Measurements from ENCODE around the gene MTA3.
"Not testable (repeated sequence)": the region's sequence is repeated elsewhere in the genome, so short reads cannot be mapped to it uniquely, and the experiment has no call there.

MTA3 gene

DNA sequence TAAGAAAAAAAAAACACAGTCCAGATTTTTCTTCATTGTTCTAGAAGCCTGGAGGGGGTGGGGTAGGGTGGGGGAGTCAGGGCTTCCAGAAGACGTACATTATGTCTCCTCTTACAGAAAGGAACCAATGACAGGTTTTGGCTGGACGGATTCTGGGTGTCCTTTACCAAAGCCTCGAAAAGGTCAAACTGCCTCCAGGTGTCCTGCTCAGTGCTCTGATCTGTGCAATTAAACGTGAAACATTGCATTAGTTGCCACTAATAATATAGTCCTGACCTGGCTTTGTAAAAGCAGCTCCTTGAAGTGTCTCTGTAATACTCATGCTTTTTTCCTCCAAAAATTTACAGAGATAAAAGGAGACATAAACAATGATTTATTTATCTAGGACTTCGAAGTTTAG, 11.1 kb upstream of the MTA3 start:
- Histone ChIP-seq H3K4me1 (ENCODE audit: insufficient read depth, low read length) (peaks cover 8% of the 10 kb centered on the region), H3K9ac (ENCODE audit: low read depth, low read length) (no peak overlapping the region), H3K36me3 (ENCODE audit: insufficient read depth, low read length) (no peaks in the 10 kb centered on the region), H3K9me3 (ENCODE audit: control insufficient read depth, insufficient read depth, low read length) (no peaks in the 10 kb centered on the region)

DNA sequence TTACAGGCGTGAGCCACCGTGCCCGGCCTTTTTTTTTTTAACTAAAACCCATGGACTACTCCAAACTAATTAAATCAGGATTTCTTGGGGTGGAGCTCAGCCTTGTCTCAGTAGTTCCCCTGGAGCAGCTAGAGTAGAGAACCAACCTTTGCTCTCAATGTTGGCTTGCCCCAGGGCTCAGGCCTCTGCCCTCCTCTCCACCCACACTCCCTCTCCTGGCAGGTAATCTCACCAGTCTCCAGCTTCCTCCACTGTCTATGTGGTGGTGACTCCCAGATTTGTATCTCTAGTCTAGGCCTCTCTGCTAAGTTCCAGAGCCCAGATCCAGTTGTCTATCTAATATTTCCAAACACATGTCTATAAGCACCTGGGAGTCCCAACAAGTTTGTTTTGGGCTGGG, 9.6 kb upstream of the MTA3 start:
- Histone ChIP-seq H3K9me3 (ENCODE audit: control insufficient read depth, insufficient read depth, low read length) (no peaks in the 10 kb centered on the region), H3K4me1 (ENCODE audit: insufficient read depth, low read length) (peaks cover 8% of the 10 kb centered on the region), H3K36me3 (ENCODE audit: insufficient read depth, low read length) (no peaks in the 10 kb centered on the region), H3K9ac (ENCODE audit: low read depth, low read length) (no peak overlapping the region)

DNA sequence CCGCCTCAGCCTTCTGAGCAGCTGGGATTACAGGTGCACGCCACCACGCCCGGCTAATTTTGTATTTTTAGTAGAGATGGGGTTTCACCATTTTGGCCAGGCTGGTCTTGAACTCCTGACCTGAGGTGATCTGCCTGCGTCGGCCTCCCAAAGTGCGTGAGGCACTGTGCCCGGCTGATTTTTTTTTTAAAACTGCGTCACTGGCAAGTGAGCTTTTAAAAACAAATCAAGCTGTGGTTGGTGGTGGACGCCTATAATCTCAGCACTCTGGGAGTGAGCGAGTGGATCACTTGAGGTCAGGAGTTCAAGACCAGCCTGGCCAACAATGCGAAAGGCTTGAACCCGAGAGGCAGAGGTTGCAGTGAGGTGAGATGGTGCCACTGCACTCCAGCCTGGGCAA, 8.3 kb upstream of the MTA3 start:
- not testable (repeated sequence) for H3K9ac ChIP-seq (ENCODE audit: low read depth, low read length); H3K36me3 ChIP-seq (ENCODE audit: insufficient read depth, low read length); H3K9me3 ChIP-seq (ENCODE audit: control insufficient read depth, insufficient read depth, low read length); H3K4me1 ChIP-seq (ENCODE audit: insufficient read depth, low read length)

DNA sequence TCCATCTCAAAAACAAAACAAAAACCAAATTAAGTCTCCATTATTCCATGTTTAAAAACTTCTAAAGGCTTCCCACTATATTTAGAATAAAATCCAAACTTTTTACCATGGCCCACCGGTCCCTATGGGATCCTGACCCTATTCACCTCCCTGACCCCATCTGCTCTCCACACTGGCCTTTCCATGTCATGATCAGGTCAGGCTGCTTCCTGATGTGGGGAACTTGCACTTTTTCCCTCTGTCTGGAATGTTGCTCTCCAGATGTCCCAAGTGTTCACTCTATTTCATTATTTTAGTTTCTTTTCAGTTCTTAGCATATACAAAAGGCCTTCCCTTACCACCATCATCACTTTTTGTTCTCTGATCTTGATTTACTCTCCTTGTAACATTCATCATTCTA, 7.5 kb upstream of the MTA3 start:
- peaks cover 8% of the 10 kb centered on the region for H3K4me1 ChIP-seq (ENCODE audit: insufficient read depth, low read length)
- H3K36me3 ChIP-seq (ENCODE audit: insufficient read depth, low read length) = no peaks in the 10 kb centered on the region
- no peaks in the 10 kb centered on the region for H3K9me3 ChIP-seq (ENCODE audit: control insufficient read depth, insufficient read depth, low read length)
- H3K9ac ChIP-seq (ENCODE audit: low read depth, low read length) = no peak overlapping the region

GRCh38 chr2:42562474-42563144, 5.8 kb upstream of the MTA3 start:
- Histone ChIP-seq H3K4me1 (ENCODE audit: insufficient read depth, low read length) (peaks cover 9% of the 10 kb centered on the region), H3K9ac (ENCODE audit: low read depth, low read length) (no peak overlapping the region), H3K36me3 (ENCODE audit: insufficient read depth, low read length) (no peaks in the 10 kb centered on the region), H3K9me3 (ENCODE audit: control insufficient read depth, insufficient read depth, low read length) (no peaks in the 10 kb centered on the region)

- H3K9ac ChIP-seq (ENCODE audit: low read depth, low read length) = no peak overlapping the region
- no peaks in the 10 kb centered on the region; the same call in 1 of the 2 replicates for H3K36me3 ChIP-seq (ENCODE audit: insufficient read depth, low read length)
- H3K4me1 ChIP-seq (ENCODE audit: insufficient read depth, low read length) = peaks cover 11% of the 10 kb centered on the region
- H3K9me3 ChIP-seq (ENCODE audit: control insufficient read depth, insufficient read depth, low read length) = no peaks in the 10 kb centered on the region
These were observed 2.4 kb upstream of the MTA3 start for GRCh38 chr2:42566025-42566424.

GRCh38 chr2:42566837-42567321, 1.6 kb upstream of the MTA3 start:
- Histone ChIP-seq H3K9me3 (ENCODE audit: control insufficient read depth, insufficient read depth, low read length) (no peaks in the 10 kb centered on the region), H3K4me1 (ENCODE audit: insufficient read depth, low read length) (peaks cover 11% of the 10 kb centered on the region), H3K36me3 (ENCODE audit: insufficient read depth, low read length) (no peaks in the 10 kb centered on the region; the same call in 1 of the 2 replicates), H3K9ac (ENCODE audit: low read depth, low read length) (no peak overlapping the region)

DNA sequence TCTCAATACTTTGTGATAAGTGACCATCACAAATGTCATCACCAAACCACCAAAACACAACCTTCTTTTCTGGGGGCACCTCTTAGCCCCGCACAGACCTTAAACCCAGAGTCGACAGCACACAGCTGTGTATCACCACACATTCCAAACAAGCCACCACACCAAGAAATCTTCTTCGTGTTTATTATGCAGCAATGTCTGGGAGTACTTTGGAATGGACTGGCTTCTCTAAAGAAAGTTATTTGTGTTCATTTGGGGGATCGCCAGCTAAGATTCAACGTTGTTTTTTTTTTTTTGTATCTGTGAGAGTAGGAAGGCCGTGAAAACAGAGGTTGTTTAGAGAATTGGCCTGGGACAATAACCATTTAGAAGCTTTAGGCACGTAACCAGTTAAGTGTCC, 1.1 kb upstream of the MTA3 start:
- Histone ChIP-seq H3K9me3 (ENCODE audit: control insufficient read depth, insufficient read depth, low read length) (no peaks in the 10 kb centered on the region), H3K4me1 (ENCODE audit: insufficient read depth, low read length) (peaks cover 11% of the 10 kb centered on the region), H3K9ac (ENCODE audit: low read depth, low read length) (peak overlapping the region; percentile 33), H3K36me3 (ENCODE audit: insufficient read depth, low read length) (no peaks in the 10 kb centered on the region; the same call in 1 of the 2 replicates)

- H3K9ac ChIP-seq (ENCODE audit: low read depth, low read length) = peak overlapping the region; percentile 33
- no peaks in the 10 kb centered on the region for H3K9me3 ChIP-seq (ENCODE audit: control insufficient read depth, insufficient read depth, low read length)
- H3K4me1 ChIP-seq (ENCODE audit: insufficient read depth, low read length) = peaks cover 11% of the 10 kb centered on the region
- peaks cover 1% of the 10 kb centered on the region; the same call in 1 of the 2 replicates for H3K36me3 ChIP-seq (ENCODE audit: insufficient read depth, low read length)
These were observed 529 bp upstream of the MTA3 start for GRCh38 chr2:42567806-42568400.

- Histone ChIP-seq H3K4me1 (ENCODE audit: insufficient read depth, low read length) (peaks cover 11% of the 10 kb centered on the region), H3K9me3 (ENCODE audit: control insufficient read depth, insufficient read depth, low read length) (no peaks in the 10 kb centered on the region), H3K36me3 (ENCODE audit: insufficient read depth, low read length) (peaks cover 6% of the 10 kb centered on the region), H3K9ac (ENCODE audit: low read depth, low read length) (peak overlapping the region; percentile 80)
These were observed 782 bp downstream of the MTA3 start for GRCh38 chr2:42569116-42569711.

DNA sequence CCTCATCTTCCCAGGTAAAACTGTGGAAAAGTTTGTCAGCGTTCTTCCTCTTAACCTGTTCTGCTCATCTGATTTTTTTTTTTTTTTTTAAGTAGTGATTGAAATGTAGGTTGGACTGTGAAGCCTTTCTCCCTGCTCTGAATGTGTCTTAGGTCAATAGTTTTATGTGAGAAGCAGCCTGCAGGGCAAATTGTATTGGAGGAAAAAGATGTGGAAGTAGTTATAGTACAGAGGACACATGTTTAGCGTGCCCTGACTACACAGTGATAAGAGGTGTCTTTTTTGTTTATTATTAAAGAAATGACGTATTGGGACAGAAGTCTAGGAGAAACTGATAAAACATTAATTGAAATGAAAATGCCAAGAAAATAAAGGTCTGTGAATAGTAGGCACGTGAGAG, 1.5 kb downstream of the MTA3 start:
- H3K9ac ChIP-seq (ENCODE audit: low read depth, low read length) = peak overlapping the region; percentile 80; the same call in 1 of the 2 replicates
- no peaks in the 10 kb centered on the region for H3K9me3 ChIP-seq (ENCODE audit: control insufficient read depth, insufficient read depth, low read length)
- H3K4me1 ChIP-seq (ENCODE audit: insufficient read depth, low read length) = peaks cover 11% of the 10 kb centered on the region
- peaks cover 9% of the 10 kb centered on the region for H3K36me3 ChIP-seq (ENCODE audit: insufficient read depth, low read length)

- H3K9ac ChIP-seq (ENCODE audit: low read depth, low read length) = no peak overlapping the region
- H3K4me1 ChIP-seq (ENCODE audit: insufficient read depth, low read length) = peaks cover 4% of the 10 kb centered on the region
- no peaks in the 10 kb centered on the region for H3K9me3 ChIP-seq (ENCODE audit: control insufficient read depth, insufficient read depth, low read length)
- H3K36me3 ChIP-seq (ENCODE audit: insufficient read depth, low read length) = peaks cover 12% of the 10 kb centered on the region
These were observed 4.1 kb downstream of the MTA3 start for GRCh38 chr2:42572297-42573081.

GRCh38 chr2:42573256-42573655, 4.8 kb downstream of the MTA3 start:
- no peaks in the 10 kb centered on the region for H3K4me1 ChIP-seq (ENCODE audit: insufficient read depth, low read length)
- no peak overlapping the region for H3K9ac ChIP-seq (ENCODE audit: low read depth, low read length)
- H3K9me3 ChIP-seq (ENCODE audit: control insufficient read depth, insufficient read depth, low read length) = no peaks in the 10 kb centered on the region
- peaks cover 12% of the 10 kb centered on the region for H3K36me3 ChIP-seq (ENCODE audit: insufficient read depth, low read length)

DNA sequence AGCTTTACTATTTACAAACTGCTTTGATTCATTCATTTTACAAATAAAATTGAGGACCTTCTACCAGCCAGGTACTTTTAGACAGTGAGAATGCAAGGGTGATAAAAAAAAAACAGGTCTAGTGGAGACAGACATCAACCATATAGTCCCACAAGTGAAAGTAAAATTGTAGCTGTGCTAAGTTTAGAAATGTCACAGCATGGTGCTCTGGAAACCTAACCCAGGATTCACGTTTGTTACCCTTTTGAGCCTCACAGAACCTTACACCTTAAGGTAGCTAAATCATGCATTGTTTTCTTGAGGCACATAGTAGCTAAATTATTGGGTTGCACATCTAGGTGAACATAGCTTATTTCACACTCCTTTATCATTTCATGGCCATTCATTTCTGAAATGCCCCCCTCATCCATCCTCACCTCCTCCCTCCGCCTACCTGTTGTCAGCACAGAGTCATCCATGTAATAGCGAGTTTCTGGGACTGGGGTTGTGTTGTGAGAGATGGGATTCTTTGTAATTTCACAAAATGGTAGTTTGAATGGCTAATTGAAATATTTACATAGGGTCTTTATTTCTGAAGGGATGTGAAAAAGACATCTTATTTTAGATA, 7.1 kb downstream of the MTA3 start:
- Histone ChIP-seq H3K36me3 (ENCODE audit: insufficient read depth, low read length) (peaks cover 19% of the 10 kb centered on the region), H3K4me1 (ENCODE audit: insufficient read depth, low read length) (no peaks in the 10 kb centered on the region), H3K9me3 (ENCODE audit: control insufficient read depth, insufficient read depth, low read length) (no peaks in the 10 kb centered on the region), H3K9ac (ENCODE audit: low read depth, low read length) (no peak overlapping the region)
